ENCODE results near the gene OR10H5. TPM values are rescaled to one million over a fixed set of nuclear protein-coding genes. Genes with fewer than 3 reads are reported as not detected.
"Not testable (repeated sequence)": the region's sequence is repeated elsewhere in the genome, so short reads cannot be mapped to it uniquely, and the experiment has no call there.

The OR10H5 gene
- total and polyA plus RNA-seq, 4 experiments from 2014 or later = not detected

GRCh38 chr19:15836330-15837220 is 49.1 kb downstream of the OR10H5 start:
- ChIA-PET CTCF (ENCODE audit: partially characterized antibody) (interaction anchor here (0.8 to 3.1 kb wide), 3 partner anchors 24 to 204 kb away, joined by 3 to 9 read pairs (median 8); no protein-coding TSS in a partner anchor), POLR2A (ENCODE audit: partially characterized antibody) (interaction anchor here (0.7 to 3.8 kb wide), 31 partner anchors 8 to 1390 kb away, joined by 3 to 50 read pairs (median 4); partner anchors contain the start of genes AKAP8, AKAP8L, AP1M1 and FAM32A)
- Histone ChIP-seq H3K36me3 (ENCODE audit: insufficient read depth, low read length) (no peaks in the 10 kb centered on the region), H3K27me3 (ENCODE audit: insufficient read depth, low read length) (no peaks in the 10 kb centered on the region), H3K9me3 (ENCODE audit: control insufficient read depth in 1 of 2, low read length in 2 of 2) (no peaks in the 10 kb centered on the region), H3K4me3 (ENCODE audit: low read length in 2 of 2) (peak overlapping the region; percentile 63 to 69), H3K27ac (ENCODE audit: low read depth, low read length) (peak overlapping the region; percentile 94), H3K4me1 (ENCODE audit: insufficient read depth, low read length) (peaks cover 29% of the 10 kb centered on the region)
- peak; percentile 95 to 98 (median 96) for DNase-seq
- intact Hi-C loops (cut with micrococcal nuclease) = loop anchor here (1.0 to 5.0 kb wide), 6 partner anchors 8 to 457 kb away; partner anchors contain the start of genes AKAP8, FAM32A, RAB8A and TPM4
- Mint-ChIP-seq H3K36me3 (peaks cover 0 to 6% of the 10 kb centered on the region in 2 donors), H3K4me1 (peaks cover 17 to 36% (median 25%) of the 10 kb centered on the region in 4 donors), H3K27me3 (no peaks in the 10 kb centered on the region), H3K4me3 (peak overlapping the region; percentile 92 to 99 (median 96)), H3K9me3 (no peaks in the 10 kb centered on the region), H3K27ac (peak overlapping the region; percentile 89 to 100 (median 99))

- Histone ChIP-seq H3K27ac (ENCODE audit: low read depth, low read length) (peak overlapping the region; percentile 94), H3K36me3 (ENCODE audit: insufficient read depth, low read length) (no peaks in the 10 kb centered on the region), H3K4me3 (ENCODE audit: low read length in 2 of 2) (peak overlapping the region; percentile 63 to 69), H3K4me1 (ENCODE audit: insufficient read depth, low read length) (peaks cover 33% of the 10 kb centered on the region), H3K27me3 (ENCODE audit: insufficient read depth, low read length) (no peaks in the 10 kb centered on the region), H3K9me3 (ENCODE audit: control insufficient read depth in 1 of 2, low read length in 2 of 2) (no peaks in the 10 kb centered on the region)
- Mint-ChIP-seq H3K27me3 (no peaks in the 10 kb centered on the region), H3K4me1 (peaks cover 19 to 40% (median 29%) of the 10 kb centered on the region in 4 donors), H3K36me3 (peaks cover 0 to 6% of the 10 kb centered on the region in 2 donors), H3K4me3 (peak overlapping the region; percentile 89 to 99 (median 94)), H3K27ac (peak overlapping the region; percentile 89 to 98 (median 95)), H3K9me3 (no peaks in the 10 kb centered on the region)
- no peak for DNase-seq
- intact Hi-C loops (cut with micrococcal nuclease) = loop anchor here (1.0 to 5.0 kb wide), 5 partner anchors 32 to 458 kb away; partner anchors contain the start of genes AKAP8, FAM32A, RAB8A and TPM4
- ChIA-PET POLR2A (ENCODE audit: partially characterized antibody) (interaction anchor here (0.7 to 3.8 kb wide), 27 partner anchors 8 to 534 kb away, joined by 3 to 50 read pairs (median 5); partner anchors contain the start of genes AKAP8, AKAP8L, AP1M1 and FAM32A), CTCF (ENCODE audit: partially characterized antibody) (interaction anchor here (3.1 kb wide), 1 partner anchor 32 kb away, joined by 8 read pairs; no protein-coding TSS in a partner anchor)
These were observed 49.8 kb downstream of the OR10H5 start for GRCh38 chr19:15837221-15837731.

DNA sequence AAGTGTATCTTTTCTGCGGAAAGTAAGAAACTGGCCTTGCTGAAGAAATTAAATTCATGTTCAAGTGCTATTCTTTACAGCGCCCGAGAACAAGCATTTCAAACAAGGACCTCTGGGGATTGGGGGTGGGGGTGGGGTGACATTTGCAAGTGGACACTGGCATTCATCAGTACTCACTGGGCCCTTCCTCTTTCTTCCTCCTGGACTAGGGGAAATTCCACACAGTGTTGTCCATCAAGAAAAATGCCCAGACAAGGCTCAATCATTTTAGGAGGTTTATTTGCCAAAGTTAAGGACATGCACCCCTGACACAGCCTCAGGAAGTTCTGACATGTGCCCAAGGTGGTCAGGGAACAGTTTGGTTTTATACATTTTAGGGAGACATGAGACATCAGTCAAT is 50.9 kb downstream of the OR10H5 start:
- Mint-ChIP-seq H3K9me3 (no peaks in the 10 kb centered on the region), H3K36me3 (peaks cover 0 to 6% of the 10 kb centered on the region in 2 donors), H3K27me3 (no peaks in the 10 kb centered on the region), H3K4me3 (peak overlapping the region in 2 of 8 donors; percentile 40 to 47), H3K4me1 (peaks cover 25 to 48% (median 37%) of the 10 kb centered on the region in 4 donors), H3K27ac (peak overlapping the region in 3 of 7 donors; percentile 29 to 82 (median 30))
- DNase-seq = no peak
- ChIA-PET POLR2A (ENCODE audit: partially characterized antibody) (interaction anchor here (1.2 to 2.1 kb wide), 2 partner anchors 232 to 531 kb away, joined by 5 to 8 read pairs; no protein-coding TSS in a partner anchor), CTCF (ENCODE audit: partially characterized antibody) (interaction anchor here (1.6 to 3.1 kb wide), 2 partner anchors 19 to 31 kb away, joined by 3 to 8 read pairs; no protein-coding TSS in a partner anchor)
- no peaks in the 10 kb centered on the region for H3K36me3 ChIP-seq (ENCODE audit: insufficient read depth, low read length)
- peak overlapping the region in 1 of 2 donors; percentile 4 for H3K4me3 ChIP-seq (ENCODE audit: low read length in 2 of 2)
- H3K27me3 ChIP-seq (ENCODE audit: insufficient read depth, low read length) = no peaks in the 10 kb centered on the region
- no peaks in the 10 kb centered on the region for H3K9me3 ChIP-seq (ENCODE audit: control insufficient read depth in 1 of 2, low read length in 2 of 2)
- no peak overlapping the region for H3K27ac ChIP-seq (ENCODE audit: low read depth, low read length)
- H3K4me1 ChIP-seq (ENCODE audit: insufficient read depth, low read length) = peaks cover 44% of the 10 kb centered on the region
- intact Hi-C loops (cut with micrococcal nuclease) = loop anchor here (5.0 kb wide), 1 partner anchor 239 kb away; the partner anchor contains the start of gene TPM4

DNA sequence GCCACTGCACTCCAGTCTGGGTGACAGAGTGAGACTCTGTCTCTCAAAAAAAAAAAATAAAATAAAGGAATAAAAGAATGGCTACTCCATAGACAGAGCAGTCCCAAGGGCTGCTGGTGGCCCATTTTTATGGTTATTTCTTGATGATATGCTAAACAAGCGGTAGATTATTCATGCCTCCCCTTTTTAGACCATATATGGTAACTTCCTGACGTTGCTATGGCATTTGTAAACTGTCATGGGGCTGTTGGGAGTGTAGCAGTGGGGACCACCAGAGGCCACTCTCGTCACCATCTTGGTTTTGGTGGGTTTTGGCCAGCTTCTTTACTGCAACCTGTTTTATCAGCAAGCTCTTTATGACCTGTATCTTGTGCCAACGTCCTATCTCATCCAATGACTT is 52.4 kb downstream of the OR10H5 start:
- not testable (repeated sequence) for DNase-seq; H3K9me3 Mint-ChIP-seq; H3K36me3 ChIP-seq (ENCODE audit: insufficient read depth, low read length); H3K27me3 ChIP-seq (ENCODE audit: insufficient read depth, low read length); H3K27me3 Mint-ChIP-seq; H3K4me3 ChIP-seq (ENCODE audit: low read length in 2 of 2); H3K9me3 ChIP-seq (ENCODE audit: control insufficient read depth in 1 of 2, low read length in 2 of 2); H3K27ac ChIP-seq (ENCODE audit: low read depth, low read length); H3K4me3 Mint-ChIP-seq; H3K36me3 Mint-ChIP-seq
- Mint-ChIP-seq H3K27ac (peak overlapping the region in 2 of 7 donors; percentile 31 to 43), H3K4me1 (peaks cover 34 to 61% (median 49%) of the 10 kb centered on the region in 4 donors)
- peaks cover 59% of the 10 kb centered on the region for H3K4me1 ChIP-seq (ENCODE audit: insufficient read depth, low read length)
- intact Hi-C loops (cut with micrococcal nuclease) = loop anchor here (5.0 kb wide), 1 partner anchor 237 kb away; the partner anchor contains the start of gene TPM4
- POLR2A ChIA-PET (ENCODE audit: partially characterized antibody) = interaction anchor here (1.2 kb wide), 1 partner anchor 271 kb away, joined by 3 read pairs; no protein-coding TSS in a partner anchor
- CTCF ChIA-PET (ENCODE audit: partially characterized antibody) = interaction anchor here (1.3 kb wide), 1 partner anchor 28 kb away, joined by 6 read pairs; no protein-coding TSS in a partner anchor

DNA sequence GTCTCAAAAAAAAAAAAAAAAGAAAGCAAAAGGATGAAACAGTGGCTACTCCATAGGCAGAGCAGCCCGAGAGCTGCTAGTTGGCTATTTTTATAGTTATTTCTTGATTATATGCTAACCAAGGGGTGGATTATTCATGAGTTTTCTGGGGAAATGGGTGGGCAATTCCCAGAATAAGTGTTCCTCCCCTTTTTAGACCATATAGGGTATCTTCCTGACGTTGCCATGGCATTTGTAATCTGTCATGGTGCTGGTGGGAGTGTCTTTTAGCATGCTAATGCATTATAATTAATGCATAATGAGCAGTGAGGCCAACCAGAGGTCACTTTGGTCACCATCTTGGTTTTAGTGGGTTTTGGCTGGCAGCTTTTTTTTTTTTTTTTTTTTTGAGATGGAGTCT is 53.4 kb downstream of the OR10H5 start:
- no peaks in the 10 kb centered on the region for H3K9me3 Mint-ChIP-seq
- POLR2A ChIA-PET (ENCODE audit: partially characterized antibody) = no interaction called here

GRCh38 chr19:15841875-15842569 is 54.6 kb downstream of the OR10H5 start:
- CTCF ChIA-PET (ENCODE audit: partially characterized antibody) = interaction anchor here (1.2 to 1.7 kb wide), 2 partner anchors 28 to 58 kb away, joined by 3 to 4 read pairs; no protein-coding TSS in a partner anchor
- H3K4me3 Mint-ChIP-seq = peak overlapping the region in 1 of 8 donors; percentile 1
- no peak overlapping the region for H3K27ac Mint-ChIP-seq

More for the DNA sequence above, 53.4 kb downstream of the OR10H5 start:
- Histone ChIP-seq H3K9me3 (ENCODE audit: control insufficient read depth in 1 of 2, low read length in 2 of 2) (no peaks in the 10 kb centered on the region), H3K4me1 (ENCODE audit: insufficient read depth, low read length) (peaks cover 59% of the 10 kb centered on the region), H3K4me3 (ENCODE audit: low read length in 2 of 2) (no peak overlapping the region), H3K27me3 (ENCODE audit: insufficient read depth, low read length) (no peaks in the 10 kb centered on the region), H3K27ac (ENCODE audit: low read depth, low read length) (no peak overlapping the region), H3K36me3 (ENCODE audit: insufficient read depth, low read length) (no peaks in the 10 kb centered on the region)
- intact Hi-C loops (cut with micrococcal nuclease) = no loop called here
- CTCF ChIA-PET (ENCODE audit: partially characterized antibody) = interaction anchor here (1.7 kb wide), 1 partner anchor 29 kb away, joined by 4 read pairs; no protein-coding TSS in a partner anchor
- no peak overlapping the region for H3K27ac Mint-ChIP-seq
- no peaks in the 10 kb centered on the region for H3K27me3 Mint-ChIP-seq
- H3K4me1 Mint-ChIP-seq = peaks cover 32 to 61% (median 53%) of the 10 kb centered on the region in 4 donors
- DNase-seq = no peak
- H3K4me3 Mint-ChIP-seq = no peak overlapping the region
- H3K36me3 Mint-ChIP-seq = peaks cover 0 to 6% of the 10 kb centered on the region in 2 donors

More at GRCh38 chr19:15841875-15842569, 54.6 kb downstream of the OR10H5 start:
- Histone ChIP-seq H3K4me1 (ENCODE audit: insufficient read depth, low read length) (peaks cover 63% of the 10 kb centered on the region), H3K27me3 (ENCODE audit: insufficient read depth, low read length) (no peaks in the 10 kb centered on the region), H3K36me3 (ENCODE audit: insufficient read depth, low read length) (no peaks in the 10 kb centered on the region), H3K4me3 (ENCODE audit: low read length in 2 of 2) (no peak overlapping the region), H3K9me3 (ENCODE audit: control insufficient read depth in 1 of 2, low read length in 2 of 2) (no peaks in the 10 kb centered on the region), H3K27ac (ENCODE audit: low read depth, low read length) (no peak overlapping the region)
- no peaks in the 10 kb centered on the region for H3K27me3 Mint-ChIP-seq
- H3K4me1 Mint-ChIP-seq = peaks cover 34 to 70% (median 54%) of the 10 kb centered on the region in 4 donors
- intact Hi-C loops (cut with micrococcal nuclease) = no loop called here
- peaks cover 0 to 2% of the 10 kb centered on the region in 2 donors for H3K36me3 Mint-ChIP-seq
- no peaks in the 10 kb centered on the region for H3K9me3 Mint-ChIP-seq
- POLR2A ChIA-PET (ENCODE audit: partially characterized antibody) = interaction anchor here (1.1 kb wide), 1 partner anchor 375 kb away, joined by 3 read pairs; no protein-coding TSS in a partner anchor
- DNase-seq = peak in 1 of 5 donors; percentile 8
